Smooth muscle cell (in vitro differentiated cells): Measurements from ENCODE around the gene RASL12. TPM values are rescaled to one million over a fixed set of nuclear protein-coding genes. Genes with fewer than 3 reads are reported as not detected.
"Not testable (repeated sequence)": the region's sequence is repeated elsewhere in the genome, so short reads cannot be mapped to it uniquely, and the experiment has no call there.

Experiments used
- DNase-seq: peaks from one replicate; lab custom pipeline; 2025; ENCODE audit not compliant: unreplicated experiment; lab: John Stamatoyannopoulos, UW
- H2AFZ ChIP-seq: fragments of 200-600 bp; sonication (generic); 2 replicates; pipeline ENCODE4 v1.6.0; 2016; ENCODE audit warnings: antibody characterized with exemption, low read depth, mild to moderate bottlenecking
- H3F3A ChIP-seq: fragments of 200-600 bp; sonication (generic); 2 replicates; pipeline ENCODE4 v1.6.0; 2017; ENCODE audit warnings: antibody characterized with exemption, low read depth
- H3K27ac ChIP-seq: fragments of 200-600 bp; sonication (generic); 2 replicates; pipeline ENCODE4 v1.5.1; 2016; ENCODE audit warnings: low read depth, mild to moderate bottlenecking
- H3K27me3 ChIP-seq: fragments of 200-600 bp; sonication (generic); 2 replicates; pipeline ENCODE4 v1.6.1; 2016; ENCODE audit warnings: low read depth, mild to moderate bottlenecking
- H3K36me3 ChIP-seq: fragments of 200-600 bp; sonication (generic); 2 replicates; pipeline ENCODE4 v1.5.1; 2016; ENCODE audit warnings: low read depth
- H3K4me1 ChIP-seq: fragments of 200-600 bp; sonication (generic); 2 replicates; pipeline ENCODE4 v1.5.1; 2016; ENCODE audit warnings: low read depth
- H3K4me2 ChIP-seq: fragments of 200-600 bp; sonication (generic); 2 replicates; pipeline ENCODE4 v1.6.0; 2016; ENCODE audit warnings: mild to moderate bottlenecking
- H3K4me3 ChIP-seq: fragments of 200-600 bp; sonication (generic); 2 replicates; pipeline ENCODE4 v1.5.1; 2016; ENCODE audit warnings: mild to moderate bottlenecking
- H3K79me2 ChIP-seq: fragments of 200-600 bp; sonication (generic); 2 replicates; pipeline ENCODE4 v1.6.0; 2016; ENCODE audit warnings: low read depth, mild to moderate bottlenecking
- H3K9ac ChIP-seq: fragments of 200-600 bp; sonication (generic); 2 replicates; pipeline ENCODE4 v1.6.0; 2016; ENCODE audit warnings: low read depth
- H3K9me3 ChIP-seq: fragments of 200-600 bp; sonication (generic); replicated peaks from 2 replicates; pipeline ENCODE4 v1.5.1; 2016; ENCODE audit warnings: low read depth
- H4K20me1 ChIP-seq: fragments of 200-600 bp; sonication (generic); 2 replicates; pipeline ENCODE4 v1.6.0; 2016; ENCODE audit warnings: low read depth
- WGBS: methylation state at CpG from one replicate; pipeline ENCODE4 v1.1.7; 2016; ENCODE audit warnings: low lambda C conversion rate; 5-methylcytosine and 5-hydroxymethylcytosine counted together
- polyA plus RNA-seq: library from polyadenylated mRNA; unstranded; fragments of >200 nt; fragmentation: Nextera tagmentation; extraction: Ambion mirVana; gene quantifications from 2 replicates; pipeline ENCODE4 v1.2.1, GENCODE V29; 2016
- total RNA-seq: library from RNA; depleted of rRNA; stranded (reverse); fragments of >200 nt; gene quantifications from 2 replicates; pipeline ENCODE4 v1.2.3, GENCODE V29; 2014
- TF ChIP-seq, protein P1 (sequence below): fragments of 200-600 bp; sonication (generic); IDR thresholded peaks from 2 replicates; pipeline ENCODE4 v1.5.1; 2017; ENCODE audit warnings: borderline replicate concordance, mild to moderate bottlenecking, antibody characterized with exemption; ENCODE audit not compliant: insufficient read depth, poor library complexity, severe bottlenecking

Gene RASL12
- total and polyA plus RNA-seq, 2 experiments from 2014 or later = 8.7 to 14.6 TPM

DNA sequence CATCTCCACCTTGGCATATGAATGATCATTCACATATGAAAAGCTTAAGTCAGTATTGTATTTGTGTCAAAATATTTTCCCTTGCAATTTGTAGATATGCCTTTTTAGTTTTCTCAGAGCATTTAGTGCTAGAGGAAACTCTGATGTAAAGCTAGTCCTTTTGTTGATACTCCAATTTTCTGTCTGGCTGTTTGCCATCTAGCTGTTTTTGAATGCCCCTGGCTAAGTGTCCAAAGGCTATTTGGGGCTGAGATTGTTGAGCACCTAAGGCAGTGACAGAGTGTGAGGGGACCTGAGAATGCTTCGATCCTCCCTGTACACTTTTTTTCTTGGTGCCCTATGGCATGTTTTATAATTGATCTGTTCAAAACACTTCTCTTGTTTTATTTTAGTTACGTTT is 19.6 kb downstream of the RASL12 start:
- H3K9me3 ChIP-seq = no peaks in the 10 kb centered on the region

DNA sequence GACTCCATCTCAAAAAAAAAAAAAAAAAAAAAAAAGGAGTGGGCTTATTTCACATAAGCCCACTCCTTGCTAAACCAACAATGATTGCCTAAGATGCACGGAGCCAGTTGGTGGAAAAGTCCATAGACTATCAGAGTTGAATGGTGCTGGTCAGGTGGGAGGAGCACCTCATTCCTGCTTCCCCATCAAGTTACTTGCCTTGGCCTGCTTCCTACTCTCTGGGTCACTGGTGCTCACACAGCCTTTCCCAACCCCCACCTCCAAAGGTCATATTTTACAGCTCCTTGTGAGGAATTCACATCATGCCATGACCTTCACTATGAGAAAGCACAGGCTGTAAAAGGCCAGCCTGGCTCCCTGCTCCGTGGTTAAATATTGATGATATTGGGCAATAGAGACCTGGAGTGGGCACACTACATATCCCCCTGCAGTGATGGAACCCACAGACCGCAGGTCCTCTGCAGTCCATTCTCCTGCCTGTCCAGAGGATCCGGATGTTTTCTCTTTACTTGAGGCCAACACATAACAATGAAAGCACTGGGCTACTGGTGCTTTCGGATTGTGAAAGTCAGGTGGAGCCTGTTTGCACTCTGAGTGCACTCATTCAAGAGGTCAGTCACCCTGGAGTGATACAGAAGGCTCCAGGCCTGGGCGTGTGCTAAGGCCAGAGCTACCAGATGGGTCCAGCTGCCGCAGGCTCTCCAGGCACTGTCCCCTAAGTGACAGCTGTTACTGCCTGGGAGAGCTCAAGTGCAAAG is 22.9 kb downstream of the RASL12 start, which contains the start of gene SLC51B:
TSS of gene SLC51B (plus strand) at position 664 of the 758 bp plus-strand sequence. CDS start 4,618 bp downstream, outside the sequence.
- no peak within 1 kb of the TSS for H3K27ac ChIP-seq
- H3K79me2 ChIP-seq = no peaks in the 10 kb centered on the region
- no peaks in the 10 kb centered on the region for H3K4me1 ChIP-seq
- no peak for DNase-seq
- no peaks in the 10 kb centered on the region for H3F3A ChIP-seq
- no peaks in the 10 kb centered on the region for H3K9me3 ChIP-seq
- H3K9ac ChIP-seq = no peak within 1 kb of the TSS
- no peaks in the 10 kb centered on the region for H4K20me1 ChIP-seq
- H2AFZ ChIP-seq = no peak within 1 kb of the TSS
- H3K36me3 ChIP-seq = no peaks in the 10 kb centered on the region
- H3K4me3 ChIP-seq = no peak within 1 kb of the TSS
- TF ChIP-seq, protein P1, sequence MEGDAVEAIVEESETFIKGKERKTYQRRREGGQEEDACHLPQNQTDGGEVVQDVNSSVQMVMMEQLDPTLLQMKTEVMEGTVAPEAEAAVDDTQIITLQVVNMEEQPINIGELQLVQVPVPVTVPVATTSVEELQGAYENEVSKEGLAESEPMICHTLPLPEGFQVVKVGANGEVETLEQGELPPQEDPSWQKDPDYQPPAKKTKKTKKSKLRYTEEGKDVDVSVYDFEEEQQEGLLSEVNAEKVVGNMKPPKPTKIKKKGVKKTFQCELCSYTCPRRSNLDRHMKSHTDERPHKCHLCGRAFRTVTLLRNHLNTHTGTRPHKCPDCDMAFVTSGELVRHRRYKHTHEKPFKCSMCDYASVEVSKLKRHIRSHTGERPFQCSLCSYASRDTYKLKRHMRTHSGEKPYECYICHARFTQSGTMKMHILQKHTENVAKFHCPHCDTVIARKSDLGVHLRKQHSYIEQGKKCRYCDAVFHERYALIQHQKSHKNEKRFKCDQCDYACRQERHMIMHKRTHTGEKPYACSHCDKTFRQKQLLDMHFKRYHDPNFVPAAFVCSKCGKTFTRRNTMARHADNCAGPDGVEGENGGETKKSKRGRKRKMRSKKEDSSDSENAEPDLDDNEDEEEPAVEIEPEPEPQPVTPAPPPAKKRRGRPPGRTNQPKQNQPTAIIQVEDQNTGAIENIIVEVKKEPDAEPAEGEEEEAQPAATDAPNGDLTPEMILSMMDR = no peak
- 92% methylated on average over 7 of the region's 7 CpGs for WGBS
- no peaks in the 10 kb centered on the region for H3K27me3 ChIP-seq
- H3K4me2 ChIP-seq = no peak within 1 kb of the TSS

More for the DNA sequence above, 19.6 kb downstream of the RASL12 start:
- Histone ChIP-seq H4K20me1 (no peaks in the 10 kb centered on the region), H3K4me1 (no peaks in the 10 kb centered on the region), H3K4me3 (no peak overlapping the region), H3K79me2 (no peaks in the 10 kb centered on the region), H3F3A (no peaks in the 10 kb centered on the region), H3K4me2 (no peak overlapping the region), H3K9ac (no peak overlapping the region), H3K27ac (no peak overlapping the region), H2AFZ (no peak overlapping the region), H3K27me3 (no peaks in the 10 kb centered on the region), H3K36me3 (no peaks in the 10 kb centered on the region)
- DNase-seq = no peak
- 89% methylated on average over 2 of the region's 2 CpGs for WGBS
- TF ChIP-seq, protein P1 = no peak

DNA sequence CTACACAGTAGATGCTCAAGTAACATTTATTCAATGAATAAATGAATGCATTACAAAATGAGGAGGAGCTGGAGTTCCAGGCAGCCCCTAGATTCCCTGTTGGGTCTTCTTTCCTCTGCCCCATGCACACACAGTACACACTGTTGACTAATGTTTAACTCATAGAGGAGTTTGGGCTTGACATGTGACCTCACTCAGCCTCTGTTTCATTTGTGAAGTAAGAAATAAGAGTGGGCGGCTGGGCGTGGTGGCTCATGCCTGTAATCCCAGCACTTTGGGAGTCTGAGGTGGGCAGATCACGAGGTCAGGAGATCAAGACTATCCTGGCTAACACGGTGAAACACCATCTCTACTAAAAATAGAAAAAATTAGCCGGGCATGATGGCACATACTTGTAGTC is 23.6 kb downstream of the RASL12 start:
- DNase-seq, H3K9ac ChIP-seq, H3K4me3 ChIP-seq, H3K4me1 ChIP-seq, H3F3A ChIP-seq, H3K79me2 ChIP-seq, H3K27ac ChIP-seq, H4K20me1 ChIP-seq, H3K9me3 ChIP-seq, H3K27me3 ChIP-seq, H3K36me3 ChIP-seq, H3K4me2 ChIP-seq, H2AFZ ChIP-seq: not testable (repeated sequence)
- 48% methylated on average over 5 of the region's 5 CpGs for WGBS

DNA sequence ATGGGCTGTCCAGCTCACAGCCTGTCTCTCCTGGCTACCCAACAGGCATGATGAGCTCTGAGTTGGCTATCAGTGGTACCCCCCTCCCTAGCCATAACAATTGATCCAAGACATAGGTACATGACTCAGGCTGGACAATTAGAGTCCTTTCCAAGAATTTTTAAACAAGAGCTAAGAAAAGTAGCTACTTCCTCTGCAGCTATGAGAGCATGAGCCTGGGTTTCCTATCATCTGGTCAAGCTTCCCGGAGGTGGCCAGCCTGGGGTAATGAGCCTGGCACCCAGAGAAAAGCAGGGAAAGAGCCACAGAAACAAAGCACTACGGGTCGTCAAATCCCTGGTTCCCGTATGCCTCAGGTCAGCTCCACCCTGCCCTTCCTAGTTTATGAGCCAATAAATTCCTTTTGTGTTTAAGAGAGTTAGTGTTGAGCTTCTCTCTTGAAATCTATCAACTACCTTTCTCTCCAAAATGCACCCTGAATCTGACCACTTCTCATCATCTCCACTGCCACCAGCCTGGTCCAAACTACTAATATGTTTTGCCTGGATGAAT is 24.9 kb downstream of the RASL12 start:
- H3K27ac ChIP-seq = no peak overlapping the region
- no peak overlapping the region for H2AFZ ChIP-seq
- no peaks in the 10 kb centered on the region for H3K36me3 ChIP-seq
- no peak for DNase-seq
- H3K27me3 ChIP-seq = no peaks in the 10 kb centered on the region
- H3K4me2 ChIP-seq = no peak overlapping the region
- H3K9me3 ChIP-seq = no peaks in the 10 kb centered on the region
- TF ChIP-seq, protein P1 = no peak
- H3K4me3 ChIP-seq = no peak overlapping the region
- H3K4me1 ChIP-seq = no peaks in the 10 kb centered on the region
- WGBS = 42% methylated on average over 4 of the region's 4 CpGs
- no peaks in the 10 kb centered on the region for H3F3A ChIP-seq
- no peak overlapping the region for H3K9ac ChIP-seq
- no peaks in the 10 kb centered on the region for H4K20me1 ChIP-seq
- H3K79me2 ChIP-seq = no peaks in the 10 kb centered on the region
